Measurements from ENCODE around the gene HDGF.

The HDGF gene

DNA sequence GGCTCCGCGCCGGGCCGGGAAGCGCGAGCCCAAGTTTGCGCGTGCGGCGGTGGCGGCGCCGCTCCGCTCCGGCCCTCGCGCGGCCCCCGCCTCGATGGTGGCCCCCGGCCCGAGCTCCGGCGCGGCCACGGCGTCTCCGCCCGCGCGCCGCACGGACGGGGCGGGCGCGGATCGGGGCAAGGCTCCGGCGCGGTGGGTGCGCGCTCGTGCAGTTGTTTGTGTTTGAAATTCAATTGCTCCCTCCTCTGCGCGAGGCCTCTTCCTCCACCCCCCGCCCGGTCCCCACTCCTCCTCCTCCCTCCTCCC is at the start of gene HDGF:
HDGF (minus strand) TSS at position 225 of the 306 bp plus-strand sequence. CDS start 246 bp downstream, outside the sequence.
- no peak for DNase-seq

DNA sequence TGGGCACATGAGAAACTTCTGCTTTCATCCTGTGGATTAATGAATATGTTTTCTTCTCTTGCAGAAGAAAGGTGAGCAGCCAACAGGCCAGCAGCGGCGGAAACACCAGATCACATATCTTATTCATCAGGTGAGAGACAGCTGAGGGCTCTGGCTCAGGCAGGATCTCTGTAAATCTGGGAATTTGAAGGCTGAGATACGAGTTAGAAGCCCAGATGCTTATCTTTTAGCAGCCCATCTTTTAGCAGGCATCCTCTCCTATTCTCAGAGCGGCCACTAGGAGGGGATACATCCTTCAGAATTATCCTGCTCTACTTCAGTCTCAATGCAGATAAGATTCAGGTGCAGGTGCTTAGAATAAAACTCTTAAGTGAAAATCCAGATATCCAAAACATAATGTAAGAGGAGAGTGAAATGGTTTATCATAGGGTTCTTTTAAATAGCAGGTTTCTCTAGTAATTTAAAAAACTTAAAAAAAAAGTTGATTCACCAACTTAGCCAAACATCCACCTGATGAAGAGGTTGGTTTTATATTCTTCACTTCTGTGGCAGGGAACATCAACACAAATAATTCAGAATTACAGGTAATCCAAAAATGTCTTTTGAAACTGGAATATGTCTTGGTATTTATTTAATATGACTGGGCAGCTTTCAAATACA is 45.9 kb upstream of the HDGF start:
- peak; percentile 58 for DNase-seq

DNA sequence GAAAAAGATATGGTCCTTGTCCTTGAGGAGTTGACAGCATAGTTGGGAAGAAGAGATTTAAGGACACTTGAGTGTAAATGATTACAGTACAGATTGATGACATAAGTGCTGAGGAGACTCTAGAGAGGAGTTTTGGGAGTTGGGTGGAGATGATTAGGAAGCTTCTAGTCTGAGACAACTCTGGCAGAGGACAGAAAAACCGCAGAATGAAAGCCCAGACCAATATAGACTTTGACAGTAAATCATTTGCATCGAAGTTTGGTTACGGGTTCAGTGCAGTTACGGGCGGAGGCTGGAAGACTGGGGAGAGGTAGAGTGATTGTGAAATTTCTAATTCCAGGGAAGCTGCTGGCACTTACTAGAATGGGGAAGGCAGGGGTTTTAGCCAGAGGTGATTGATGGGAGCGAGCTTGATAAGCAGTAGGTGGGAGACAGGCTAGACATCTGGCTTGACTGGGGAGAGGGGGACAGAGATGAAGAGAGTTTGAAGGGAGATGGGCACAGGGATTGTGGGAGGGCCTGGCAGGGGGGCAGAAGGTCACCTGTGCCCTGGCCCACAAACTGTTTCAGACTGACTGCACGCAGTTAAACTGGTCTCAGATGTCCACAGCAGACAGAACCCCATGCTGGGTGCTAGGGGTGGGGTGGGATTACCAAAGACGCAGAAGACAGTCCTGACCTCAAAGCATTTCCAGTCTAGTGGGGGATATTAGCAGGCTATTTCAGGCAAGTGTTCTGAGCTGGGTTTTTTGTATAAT is 45.0 kb upstream of the HDGF start:
- no peak for DNase-seq

- DNase-seq = no peak
Measured at GRCh38 chr1:156795787-156796186, 44.3 kb upstream of the HDGF start.

- no peak for DNase-seq
Measured at GRCh38 chr1:156795374-156795733, 43.9 kb upstream of the HDGF start.

- DNase-seq = no peak
Measured at GRCh38 chr1:156794506-156795373, 43.3 kb upstream of the HDGF start.

GRCh38 chr1:156789621-156790318 is 38.3 kb upstream of the HDGF start:
- no peak for DNase-seq

DNA sequence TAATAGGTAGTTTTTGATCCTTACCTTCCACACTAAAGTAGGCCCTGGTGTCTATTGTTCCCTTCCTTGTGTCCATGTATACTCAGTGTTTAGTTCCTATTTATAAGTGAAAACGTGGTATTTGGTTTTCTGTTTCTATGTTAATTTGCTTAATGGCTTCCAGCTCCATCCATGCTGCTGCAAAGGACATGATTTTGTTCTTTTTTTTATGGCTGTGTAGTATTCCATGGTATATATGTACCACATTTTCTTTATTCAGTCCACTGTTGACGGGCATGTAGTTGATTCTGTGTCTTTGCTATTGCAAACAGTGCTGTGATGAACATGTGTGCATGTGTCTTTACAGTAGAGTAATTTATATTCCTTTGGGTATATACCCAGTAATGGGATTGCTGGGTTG is 36.7 kb upstream of the HDGF start:
- DNase-seq = no peak

DNA sequence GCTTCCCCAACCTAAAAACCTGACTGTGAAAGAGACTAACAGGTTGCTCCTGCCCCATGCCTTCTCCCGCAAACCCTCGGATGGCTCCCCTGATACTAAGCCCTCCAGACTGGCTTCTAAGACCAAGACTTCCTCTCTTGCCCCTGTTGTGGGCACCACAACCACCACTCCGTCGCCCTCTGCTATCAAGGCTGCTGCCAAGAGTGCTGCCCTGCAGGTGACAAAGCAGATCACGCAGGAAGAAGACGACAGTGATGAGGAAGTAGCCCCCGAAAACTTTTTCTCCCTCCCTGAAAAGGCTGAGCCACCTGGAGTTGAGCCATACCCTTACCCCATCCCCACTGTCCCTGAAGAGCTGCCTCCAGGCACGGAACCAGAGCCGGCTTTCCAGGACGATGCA is 35.2 kb upstream of the HDGF start:
- DNase-seq = no peak

GRCh38 chr1:156785458-156785857 is 34.0 kb upstream of the HDGF start:
- DNase-seq = no peak

DNA sequence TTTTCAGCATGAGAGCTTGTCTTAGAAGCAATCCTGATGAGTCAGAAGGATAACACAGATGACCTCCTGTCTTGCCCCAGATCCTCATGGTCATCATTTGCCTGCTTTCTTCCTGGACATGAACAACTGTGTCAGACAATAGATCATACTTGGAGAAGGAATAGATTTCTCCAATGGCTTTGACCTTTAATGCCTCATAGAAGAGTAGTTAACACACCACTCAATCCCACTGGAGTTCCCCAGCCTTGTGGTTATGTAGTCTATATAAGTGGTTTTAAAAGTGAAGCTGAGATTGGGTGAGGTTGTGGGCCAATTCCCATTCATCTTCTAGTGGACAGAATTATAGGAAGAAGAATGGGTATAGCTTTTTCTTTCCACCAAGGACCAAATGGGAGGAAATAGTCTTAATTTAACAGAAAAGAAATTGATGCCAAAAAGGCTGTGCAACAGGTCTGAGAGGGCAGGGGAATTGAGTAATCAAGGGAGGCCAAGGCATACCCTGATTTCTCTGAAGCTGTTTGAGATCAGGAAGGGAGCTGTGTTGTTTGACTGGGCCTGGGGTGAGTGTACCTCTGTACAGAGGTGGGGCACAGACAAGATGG is 30.2 kb upstream of the HDGF start:
- no peak for DNase-seq

DNA sequence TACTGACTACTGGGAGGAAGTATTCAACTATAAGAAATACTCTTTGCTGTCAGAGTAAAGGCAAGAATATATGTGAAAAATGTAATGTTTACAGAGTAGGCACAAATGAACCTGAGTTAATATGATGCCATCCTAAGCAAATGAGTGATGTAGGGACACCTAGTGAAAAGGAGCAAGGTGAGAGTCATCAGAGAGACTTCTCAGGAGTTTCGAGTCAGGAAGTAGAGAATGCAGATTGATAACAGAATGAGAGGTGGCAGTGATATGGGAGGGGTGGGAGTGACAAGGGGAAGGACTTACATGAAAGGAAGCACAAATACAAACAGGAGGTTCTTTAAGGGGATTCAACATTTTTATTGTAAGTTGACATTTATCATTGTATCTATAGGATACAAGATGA is 26.1 kb upstream of the HDGF start:
- no peak for DNase-seq

- no peak for DNase-seq
Measured at GRCh38 chr1:156776942-156777341, 25.5 kb upstream of the HDGF start.

GRCh38 chr1:156775799-156776198 is 24.3 kb upstream of the HDGF start:
- no peak for DNase-seq

DNA sequence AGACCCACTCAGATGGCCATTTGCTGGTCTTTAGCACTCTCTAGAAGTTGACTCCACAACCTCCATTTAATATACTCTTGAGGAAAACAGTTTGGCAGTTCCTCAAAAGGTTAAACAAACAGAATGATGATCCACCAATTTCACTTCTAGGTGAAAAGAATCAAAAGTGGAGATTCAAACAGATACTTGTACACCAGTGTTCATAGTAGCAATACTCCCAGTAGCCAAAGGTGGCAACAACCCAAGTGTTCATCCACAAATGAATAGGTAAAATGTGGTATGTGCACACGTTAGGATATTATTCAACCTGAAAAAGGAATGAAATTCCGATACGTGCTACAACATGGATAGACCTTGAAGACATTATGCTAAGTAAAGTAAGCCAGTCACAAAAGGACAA is 22.1 kb upstream of the HDGF start:
- DNase-seq = no peak

GRCh38 chr1:156772728-156773497 is 21.4 kb upstream of the HDGF start:
- DNase-seq = no peak

DNA sequence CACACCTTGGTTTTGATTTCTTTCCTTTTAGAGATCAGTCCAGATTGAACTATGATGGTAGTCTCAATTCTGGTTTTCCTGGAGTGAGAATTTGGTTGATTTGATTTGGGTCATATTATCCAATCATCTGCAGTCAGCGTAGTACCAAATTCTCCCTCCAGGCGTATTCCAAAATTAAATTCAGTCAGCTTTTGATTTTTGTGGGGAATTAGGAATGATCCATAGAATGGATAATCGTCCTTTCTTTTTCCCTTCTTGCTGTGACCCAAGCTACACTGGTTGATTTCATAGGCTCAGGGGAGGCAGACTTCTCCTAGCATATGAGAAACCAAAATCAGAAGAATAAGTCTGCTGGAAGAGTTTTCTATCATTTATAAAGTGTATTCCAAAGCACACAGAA is 20.7 kb upstream of the HDGF start:
- no peak for DNase-seq

DNA sequence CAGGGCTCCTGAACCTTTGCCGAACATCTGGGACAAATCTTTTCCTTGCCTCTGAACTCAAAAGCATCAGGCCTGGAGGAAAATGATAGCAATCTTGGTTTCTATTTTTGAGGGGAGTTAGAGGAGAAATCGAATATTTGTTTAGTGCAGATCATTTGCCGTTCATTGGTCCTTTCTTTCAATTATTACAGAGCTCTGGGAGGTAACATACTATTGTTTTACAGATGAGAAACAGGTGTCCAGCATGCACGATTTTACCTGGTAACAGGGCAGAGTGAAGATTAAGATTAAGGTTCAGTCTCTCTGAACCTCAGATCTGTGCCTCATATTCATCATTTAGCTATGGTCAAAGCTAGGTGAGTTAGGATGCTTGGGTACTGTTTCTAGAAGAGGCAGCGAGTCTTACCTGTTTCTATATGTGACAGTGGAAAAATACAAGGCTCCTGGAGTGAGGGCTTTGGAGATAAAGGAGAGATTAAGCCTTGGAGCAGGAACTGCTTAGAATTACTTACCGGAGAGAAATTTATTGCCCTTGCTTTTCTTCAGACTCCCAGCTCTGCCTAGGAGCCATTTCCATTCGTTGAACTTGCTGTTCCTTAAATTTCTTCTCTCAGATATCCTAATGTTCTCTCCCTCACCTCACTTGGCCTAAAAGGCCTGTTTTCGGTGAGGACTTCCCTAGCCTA is 17.3 kb upstream of the HDGF start:
- no peak for DNase-seq

DNA sequence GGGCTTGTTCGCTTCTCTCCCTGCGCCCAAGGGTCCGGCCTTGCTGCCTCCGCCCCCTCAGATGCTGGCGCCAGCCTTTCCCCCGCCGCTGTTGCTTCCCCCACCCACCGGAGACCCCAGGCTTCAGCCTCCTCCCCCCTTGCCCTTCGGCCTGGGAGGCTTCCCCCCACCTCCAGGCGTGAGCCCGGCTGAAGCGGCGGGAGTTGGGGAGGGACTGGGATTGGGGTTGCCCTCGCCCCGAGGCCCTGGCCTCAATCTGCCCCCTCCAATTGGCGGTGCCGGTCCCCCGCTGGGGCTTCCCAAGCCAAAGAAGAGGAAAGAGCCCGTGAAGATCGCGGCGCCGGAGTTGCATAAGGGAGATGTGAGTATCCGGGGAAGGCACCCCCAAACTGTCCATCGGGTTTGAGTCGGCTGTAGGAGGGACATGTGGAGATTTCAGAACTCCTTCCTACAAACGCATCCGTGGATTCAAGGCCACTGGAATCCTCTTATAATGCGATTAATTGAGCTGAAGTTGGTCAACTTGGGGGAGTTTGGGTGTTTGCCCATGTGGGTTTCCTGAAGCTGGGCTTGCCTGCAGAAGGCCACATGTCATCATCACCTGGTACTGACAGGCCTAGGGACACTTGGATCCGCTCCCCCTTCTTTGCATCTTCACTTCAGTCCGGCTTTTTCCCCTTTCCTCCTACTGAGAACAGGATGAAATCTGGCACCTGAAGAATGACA is 16.6 kb upstream of the HDGF start:
- DNase-seq = peak; percentile 52

- DNase-seq = peak; percentile 96
Measured at GRCh38 chr1:156767101-156767878, 15.8 kb upstream of the HDGF start, which contains the start of gene PRCC. Gene PRCC, plus strand, starts transcription at chr1:156767535. Its CDS starts 237 bp downstream, at chr1:156767772.
